GM03348 (cell line): ENCODE data around the gene SNX30.

Source experiments
- DNase-seq: peaks from one replicate; pipeline ENCODE4 v3.0.0; 2012; ENCODE audit warnings: low spot score

SNX30 gene

DNA sequence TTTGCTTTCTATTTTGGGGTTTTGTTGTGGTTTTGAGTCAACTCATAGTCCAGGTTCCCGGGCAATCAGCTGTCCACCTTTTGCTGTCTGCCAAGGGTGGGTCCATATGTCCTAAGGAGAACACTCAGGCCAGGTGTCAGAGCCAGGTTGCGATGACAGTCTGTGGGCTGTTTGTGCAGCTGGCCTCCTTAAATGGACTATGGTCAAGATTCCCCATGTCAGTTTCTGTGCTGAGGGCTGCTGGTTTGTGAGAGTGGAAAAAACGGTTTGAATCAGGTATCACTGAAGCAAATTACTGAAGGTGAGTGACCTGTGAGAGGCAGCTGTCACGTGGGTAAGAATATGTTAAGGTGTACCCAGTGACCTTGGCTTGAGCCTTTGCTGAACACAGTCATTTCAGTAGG is 33.0 kb downstream of the SNX30 start:
- no peak for DNase-seq

- no peak for DNase-seq
Observed at GRCh38 chr9:112784020-112784785, 33.6 kb downstream of the SNX30 start.

DNA sequence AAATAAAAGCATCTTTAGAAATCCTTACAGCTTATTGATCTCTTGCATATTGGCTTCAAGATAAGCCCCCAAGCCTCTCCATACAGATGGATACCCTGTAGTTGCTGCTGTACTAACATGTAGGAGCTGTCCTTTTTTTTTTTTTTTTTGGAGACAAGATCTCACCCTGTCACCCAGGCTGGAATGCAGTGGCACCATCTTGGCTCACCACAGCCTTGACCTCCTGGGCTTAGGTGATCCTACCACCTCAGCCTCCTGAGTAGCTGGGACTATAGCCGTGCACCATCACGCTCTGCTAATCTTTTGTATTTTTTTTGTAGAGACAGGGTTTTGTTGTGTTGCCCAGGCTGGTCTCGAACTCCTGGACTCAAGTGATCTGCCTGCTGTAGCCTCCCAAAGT is 35.4 kb downstream of the SNX30 start:
- DNase-seq = no peak

DNA sequence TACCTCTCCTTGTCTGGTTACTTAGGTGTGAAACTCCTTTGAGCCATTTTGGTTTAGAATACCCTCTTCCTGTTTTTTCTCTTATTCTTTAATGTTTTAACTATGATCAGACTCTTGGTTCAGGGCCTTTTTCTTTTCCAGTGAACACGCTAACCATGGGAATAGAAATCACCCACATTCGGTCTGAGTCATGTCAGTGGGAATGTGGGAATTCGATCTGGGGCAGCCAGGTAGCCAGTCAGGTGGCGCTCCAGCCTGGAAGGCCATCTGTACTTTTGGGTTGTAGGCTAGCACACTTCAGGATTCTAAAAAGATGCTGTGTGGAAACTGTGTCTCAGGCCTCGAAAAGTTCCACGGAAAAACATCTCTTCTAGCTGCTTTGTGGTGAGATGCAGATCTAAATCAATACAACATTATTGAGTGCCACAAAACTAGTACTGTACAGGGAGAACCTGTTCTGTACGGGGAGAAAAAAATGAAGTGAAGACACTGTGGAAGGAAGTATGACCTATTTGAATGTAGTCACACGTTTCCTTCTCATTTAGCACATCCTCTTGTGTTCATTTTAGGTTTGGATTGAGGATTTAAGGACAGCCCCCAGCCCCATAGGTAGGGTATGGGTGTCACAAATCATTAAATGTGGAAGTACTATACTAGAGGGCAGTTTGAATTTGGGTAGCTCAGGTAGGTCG is 36.4 kb downstream of the SNX30 start:
- no peak for DNase-seq

DNA sequence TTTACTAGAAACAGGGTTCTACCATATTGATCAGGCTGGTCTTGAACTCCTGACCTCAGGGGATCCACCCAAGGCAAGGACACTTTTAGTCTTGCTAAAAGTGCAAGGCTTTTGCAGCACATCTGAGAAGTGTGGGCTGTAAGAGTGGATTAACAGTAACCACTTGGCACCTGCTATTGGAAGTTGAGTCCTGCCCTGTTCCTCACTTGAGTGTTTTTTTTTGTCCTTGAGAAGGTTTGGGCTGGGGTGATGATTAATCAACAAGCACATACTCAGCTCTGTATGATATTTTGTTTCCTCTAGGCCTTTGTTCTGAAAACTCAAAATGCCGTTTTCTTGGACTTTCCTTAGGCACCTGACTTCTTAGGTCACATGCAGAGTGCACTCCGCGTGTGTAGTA is 37.4 kb downstream of the SNX30 start:
- no peak for DNase-seq

DNA sequence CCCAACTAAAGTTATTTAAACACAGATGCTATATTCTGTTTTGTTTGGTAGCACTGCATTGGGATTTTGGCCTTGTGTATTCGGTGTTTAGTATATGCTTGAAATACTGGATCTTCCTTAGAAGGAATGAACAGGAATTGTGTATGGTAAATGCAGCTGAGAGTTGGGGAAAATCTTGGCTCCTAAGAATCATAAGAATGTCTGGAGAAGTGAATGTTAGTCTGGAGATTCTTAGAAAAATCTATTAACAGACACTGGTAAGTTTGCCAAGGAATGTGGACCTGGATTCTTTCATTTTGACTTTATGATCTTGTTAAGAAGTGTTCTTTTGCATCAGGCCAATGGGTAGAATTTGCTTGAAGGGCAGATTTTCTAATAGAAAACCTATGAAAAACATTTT is 38.9 kb downstream of the SNX30 start:
- DNase-seq = peak; percentile 69

DNA sequence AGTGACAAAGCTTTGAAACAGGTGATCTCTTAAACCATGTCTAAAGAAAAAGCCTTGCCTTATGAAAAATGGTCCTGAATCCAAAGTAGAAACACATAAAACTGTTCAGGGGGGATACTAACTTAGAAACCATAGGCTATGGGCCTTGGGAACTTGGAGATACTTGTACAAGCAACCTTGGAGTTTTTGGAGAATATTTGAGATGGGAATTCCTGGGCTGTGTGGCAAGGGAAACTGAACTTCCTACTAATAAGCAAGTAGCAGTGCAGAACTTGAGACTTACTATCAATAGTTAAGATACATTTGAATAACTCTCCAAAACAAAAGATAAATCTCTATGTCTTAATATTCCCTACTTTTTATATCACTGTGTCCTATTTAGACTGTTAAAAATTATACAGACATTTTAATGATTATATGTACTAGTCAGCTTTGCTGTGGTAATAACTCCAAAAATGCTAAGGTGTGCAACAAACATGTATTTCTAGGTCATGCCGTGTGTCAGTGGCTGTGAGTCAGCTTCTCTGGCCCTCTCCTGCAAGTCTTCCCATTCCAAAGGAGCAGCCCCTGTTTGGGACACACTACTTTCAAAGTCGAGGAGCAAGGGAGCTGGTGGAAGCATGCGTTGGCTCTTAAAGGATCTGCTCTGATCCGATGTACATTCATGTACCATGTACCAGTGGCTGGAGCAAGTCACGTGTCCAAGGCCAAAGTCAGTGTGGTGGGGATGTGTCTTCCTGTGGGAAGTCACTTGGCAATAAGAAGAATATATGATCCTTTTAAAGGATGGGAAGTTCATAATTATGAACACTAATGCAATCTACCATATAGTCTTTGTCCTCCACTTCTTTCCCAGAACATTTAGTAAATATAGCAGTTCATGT is 39.6 kb downstream of the SNX30 start:
- peak; percentile 25 for DNase-seq

- no peak for DNase-seq
Observed at GRCh38 chr9:112792670-112793069, 42.1 kb downstream of the SNX30 start.

- peak; percentile 78 for DNase-seq
Observed at GRCh38 chr9:112793213-112793810, 42.8 kb downstream of the SNX30 start.

GRCh38 chr9:112794731-112795130 is 44.2 kb downstream of the SNX30 start:
- no peak for DNase-seq

DNA sequence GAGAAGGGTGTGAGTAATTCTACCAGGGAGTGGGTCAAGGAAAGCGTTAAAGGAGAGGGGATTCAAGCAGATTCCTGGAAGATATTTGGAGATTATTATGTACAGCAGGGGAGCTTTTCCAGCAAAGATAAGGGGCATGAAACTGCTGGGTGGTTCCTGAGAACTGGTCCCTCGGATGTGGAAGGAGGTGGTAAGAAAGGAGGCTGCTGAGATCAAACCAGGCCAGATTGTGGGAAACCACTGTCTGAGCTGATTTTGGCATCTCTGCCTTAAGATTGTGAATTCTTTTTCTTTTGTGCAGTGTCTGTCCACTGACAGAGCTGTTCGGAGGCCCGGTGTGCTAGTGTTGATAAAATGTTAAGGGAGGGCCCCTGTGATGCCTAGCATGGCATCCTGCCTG is 45.4 kb downstream of the SNX30 start:
- no peak for DNase-seq

GRCh38 chr9:112796485-112796884 is 45.9 kb downstream of the SNX30 start:
- DNase-seq = no peak

DNA sequence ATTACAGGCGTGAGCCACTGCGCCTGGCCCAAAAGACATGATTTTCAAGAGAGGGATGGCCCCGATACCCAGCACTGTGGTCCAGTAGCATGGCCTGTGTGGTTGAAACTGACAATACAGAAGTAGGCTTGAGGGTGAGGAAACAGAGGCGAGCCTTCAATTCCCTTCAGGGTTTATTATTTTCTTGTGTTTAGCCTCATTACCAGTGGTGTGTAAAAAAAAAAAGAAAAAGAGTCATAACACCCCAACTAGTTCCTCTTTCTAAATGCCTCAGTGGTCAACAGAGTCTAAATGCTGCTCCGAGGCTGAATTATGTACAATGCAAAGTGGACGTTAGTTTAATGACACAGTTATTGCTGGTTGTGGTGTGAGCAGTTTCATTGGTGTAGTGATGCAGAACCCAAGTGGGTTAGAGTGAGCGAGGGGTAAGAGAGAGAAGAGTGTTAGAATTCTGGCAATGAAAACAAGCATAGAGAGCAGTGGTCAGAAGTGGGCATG is 58.8 kb downstream of the SNX30 start:
- no peak for DNase-seq

DNA sequence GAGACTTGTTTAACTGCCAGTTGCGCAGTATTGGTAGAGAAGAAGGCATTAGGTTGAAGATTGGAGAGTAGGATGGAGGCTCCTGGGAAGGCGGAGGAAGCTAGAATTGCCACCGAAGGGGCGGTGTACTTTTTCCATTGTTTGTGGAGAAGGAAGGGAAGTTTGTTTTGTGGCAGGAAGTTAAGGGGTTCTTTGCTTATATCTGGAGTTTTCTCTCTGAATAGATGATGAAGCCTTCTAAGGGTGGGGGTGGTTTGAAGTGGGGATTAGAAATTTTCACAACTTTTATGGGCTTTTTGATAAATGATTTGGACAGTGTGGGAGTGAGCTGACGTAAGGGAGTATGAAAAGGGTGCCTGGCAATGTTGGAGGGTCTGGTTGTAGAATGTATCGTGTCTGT is 59.3 kb downstream of the SNX30 start:
- DNase-seq = no peak

DNA sequence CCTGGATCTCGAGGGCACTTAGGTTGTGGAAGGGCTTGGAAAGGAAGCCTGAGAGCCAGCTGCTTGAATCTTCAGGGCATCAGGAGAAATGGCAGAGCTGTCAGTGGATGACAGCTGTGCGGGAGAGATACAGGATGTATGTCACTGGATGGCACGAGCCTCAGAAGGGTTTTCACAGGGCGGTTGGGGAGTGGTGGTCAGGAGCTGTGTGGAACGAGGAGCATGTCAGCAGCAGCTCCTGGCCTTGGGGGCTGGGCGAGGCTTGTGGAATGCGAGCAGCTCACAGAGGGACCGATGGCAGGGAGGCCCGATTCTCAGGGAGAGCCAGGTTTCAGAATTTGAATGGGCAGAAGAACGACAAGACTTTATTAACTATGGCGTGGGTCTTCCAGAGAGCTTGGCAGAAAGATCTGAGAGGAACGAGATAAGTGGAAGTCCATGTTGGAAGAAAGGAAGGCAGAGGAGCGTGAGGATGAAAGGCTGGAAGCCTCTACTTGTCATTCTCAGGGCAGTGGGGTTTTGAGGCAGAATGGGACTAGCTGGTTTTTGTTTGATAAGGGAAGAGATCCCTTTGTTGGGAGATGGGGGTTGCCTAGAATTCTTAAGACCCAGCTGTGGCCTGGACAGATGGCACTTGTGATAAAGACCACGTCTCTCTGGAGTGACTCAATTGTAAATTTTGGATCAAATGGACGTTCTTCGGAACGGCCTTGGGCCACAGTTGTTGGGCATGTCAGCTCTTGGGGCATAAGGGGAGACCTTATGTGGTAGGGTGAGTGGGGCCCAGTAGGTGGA is 60.3 kb downstream of the SNX30 start:
- DNase-seq = no peak

DNA sequence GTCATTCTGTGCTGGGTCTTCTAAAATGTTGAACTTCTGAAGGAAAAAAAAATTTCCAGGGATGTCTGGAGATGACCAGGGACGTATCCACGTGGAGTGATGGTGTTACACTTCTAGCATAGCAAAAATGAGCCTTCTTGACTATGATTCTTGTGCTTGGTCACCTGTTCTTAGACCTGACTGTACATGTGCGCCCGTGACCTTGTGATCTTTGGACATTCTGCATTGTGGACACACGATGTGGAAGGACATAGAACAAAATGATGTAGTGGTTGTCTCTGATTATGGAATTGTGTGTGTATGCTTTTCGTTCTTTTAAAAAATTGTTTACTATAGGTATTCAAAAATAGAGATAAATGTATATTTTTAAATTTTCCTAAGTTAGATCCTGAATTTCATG is 61.0 kb downstream of the SNX30 start:
- no peak for DNase-seq

- no peak for DNase-seq
Observed at GRCh38 chr9:112815868-112816267, 65.3 kb downstream of the SNX30 start.

DNA sequence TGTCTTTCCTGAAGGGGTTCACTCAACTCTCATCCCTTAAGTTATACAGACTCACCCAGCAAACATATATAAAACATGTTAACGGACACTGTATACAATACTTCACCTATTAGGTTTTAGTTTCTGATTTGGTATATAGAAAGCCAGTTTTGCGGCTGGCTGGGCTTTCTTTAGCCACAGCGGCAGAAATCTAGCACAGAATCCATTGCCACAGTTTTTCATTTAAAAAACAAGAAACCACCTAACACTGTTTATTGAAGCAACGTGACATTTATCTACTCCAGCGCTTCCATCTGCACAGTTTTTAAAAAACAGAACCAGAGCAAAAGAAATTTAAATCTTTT is 67.3 kb downstream of the SNX30 start:
- no peak for DNase-seq

DNA sequence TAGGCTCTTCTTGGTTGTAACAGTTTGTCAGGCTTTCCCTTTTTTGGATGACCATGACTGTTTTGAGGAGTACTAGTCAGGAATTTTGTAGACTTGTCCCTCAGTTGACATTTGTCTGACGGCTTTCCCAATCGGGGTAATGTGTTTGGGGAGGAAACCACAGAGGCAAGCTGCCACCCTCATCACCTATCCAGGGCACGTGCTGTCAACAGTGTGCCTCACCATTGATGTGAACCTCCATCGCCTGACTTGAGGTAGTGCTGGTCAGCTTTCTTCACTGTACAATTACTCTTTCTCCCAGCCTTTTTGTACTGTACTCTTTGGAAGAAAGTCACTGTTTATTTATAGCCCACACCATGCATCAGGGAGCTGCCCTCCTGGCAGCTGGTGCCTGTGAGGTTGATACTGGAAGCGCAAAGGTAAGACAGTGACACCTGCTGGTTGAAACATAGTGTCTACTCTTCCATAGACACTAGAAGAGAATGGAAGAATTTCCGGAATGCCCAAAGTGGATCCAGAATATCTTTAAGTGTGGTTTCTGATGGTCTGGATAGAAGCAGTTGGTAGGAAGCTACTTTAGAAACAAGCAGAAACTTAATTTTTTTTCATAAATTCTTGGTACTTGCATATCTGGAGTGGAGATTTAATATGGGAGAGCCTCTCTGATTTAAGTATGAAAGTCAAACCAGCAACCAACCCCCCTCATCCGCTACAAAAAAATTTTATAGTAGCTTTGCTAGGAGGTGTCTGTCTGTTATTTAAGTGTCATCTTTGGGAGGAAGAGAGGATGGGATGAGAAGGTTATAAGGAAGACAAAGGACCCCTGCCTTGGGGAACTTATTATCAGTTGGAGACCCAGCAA is 69.3 kb downstream of the SNX30 start:
- DNase-seq = peak; percentile 72

DNA sequence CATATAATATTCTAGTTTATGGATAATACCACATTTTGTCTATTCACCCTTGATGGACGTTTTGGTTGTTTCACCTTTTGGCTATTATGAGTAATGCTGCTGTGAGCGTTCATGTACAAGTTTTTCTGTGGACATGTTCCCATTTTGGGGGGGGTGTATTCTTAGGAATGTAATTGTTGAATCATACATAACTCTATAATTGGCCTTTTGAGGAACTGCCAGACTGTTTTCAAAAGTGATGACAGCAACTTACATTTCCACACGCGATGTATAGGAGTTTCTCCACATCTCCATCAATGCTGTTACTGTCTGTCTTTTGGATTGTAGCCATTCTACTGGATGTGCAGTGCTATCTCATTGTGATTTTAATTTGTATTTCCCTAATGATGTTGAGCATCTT is 70.3 kb downstream of the SNX30 start:
- DNase-seq = peak; percentile 56

DNA sequence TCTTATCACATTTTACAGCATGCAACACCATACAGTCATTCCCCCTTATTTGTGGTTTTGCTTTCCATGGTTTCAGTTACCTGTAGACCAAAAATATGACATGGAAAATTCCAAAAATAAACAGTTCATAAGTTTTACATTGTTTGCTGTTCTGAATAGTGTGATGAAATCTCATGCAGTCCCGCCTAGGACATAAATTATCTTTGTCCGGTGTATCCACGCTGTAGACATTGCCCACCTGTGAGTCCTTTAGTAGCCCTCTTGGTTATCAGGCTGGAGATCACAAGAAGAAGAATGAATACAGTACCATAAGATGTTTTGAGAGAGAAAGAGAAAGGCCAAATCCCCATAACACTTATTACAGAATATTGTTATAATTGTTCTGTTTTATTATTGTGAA is 72.1 kb downstream of the SNX30 start:
- DNase-seq = no peak
